MCF 10A (cell line): Measurements from ENCODE around the gene MTMR3. TPM values are rescaled to one million over a fixed set of nuclear protein-coding genes. Genes with fewer than 3 reads are reported as not detected.
A peak's percentile ranks its signal among the peaks of the same experiment; 100 is the strongest.

Source experiments
- BruUV-seq: library from RNA; stranded (reverse); fragments of 400-500 nt; replicated peaks from 2 replicates; lab custom pipeline; 2021; lab: Mats Ljungman, UMichigan
- CTCF ChIA-PET: fragments of 300-600 bp; sonication (Branson Sonifier 250); formaldehyde crosslinking; extraction: SDS; loops from one replicate; lab custom pipeline; 2021; ENCODE audit warnings: antibody characterized with exemption, inconsistent platforms; lab: Yijun Ruan, JAX
- POLR2A ChIA-PET: fragments of 300-600, 350-650 bp; sonication (Branson Sonifier 250); formaldehyde crosslinking; extraction: SDS; loops from one replicate; lab custom pipeline; 2020; ENCODE audit warnings: antibody characterized with exemption, inconsistent platforms; lab: Yijun Ruan, JAX
- DNase-seq: peaks from one replicate; pipeline ENCODE4 v3.0.0-alpha.2; 2018; ENCODE audit not compliant: unreplicated experiment
- H3K27ac Mint-ChIP-seq: one replicate; pipeline ENCODE4 v1.8.0; 2022; ENCODE audit warnings: mild to moderate bottlenecking, low read depth, mixed read lengths; ENCODE audit not compliant: unreplicated experiment
- H3K27me3 Mint-ChIP-seq: one replicate; pipeline ENCODE4 v1.8.0; 2022; ENCODE audit warnings: mixed read lengths; ENCODE audit not compliant: insufficient read depth, unreplicated experiment
- H3K36me3 Mint-ChIP-seq: one replicate; pipeline ENCODE4 v1.8.0; 2022; ENCODE audit warnings: mild to moderate bottlenecking, moderate library complexity, mixed read lengths; ENCODE audit not compliant: insufficient read depth, unreplicated experiment
- H3K4me1 Mint-ChIP-seq: one replicate; pipeline ENCODE4 v1.8.0; 2022; ENCODE audit warnings: mixed read lengths; ENCODE audit not compliant: insufficient read depth, unreplicated experiment
- H3K4me3 Mint-ChIP-seq: one replicate; pipeline ENCODE4 v1.8.0; 2022; ENCODE audit warnings: mild to moderate bottlenecking, moderate library complexity, mixed read lengths; ENCODE audit not compliant: unreplicated experiment
- H3K9me3 Mint-ChIP-seq: one replicate; pipeline ENCODE4 v1.8.0; 2022; ENCODE audit warnings: mixed read lengths; ENCODE audit not compliant: unreplicated experiment
- intact Hi-C: fragments of 100-400 bp; cut with micrococcal nuclease; formaldehyde crosslinking; loops from 2 replicates; pipeline ENCODE4 v1.14.1; 2022
- total RNA-seq: library from RNA; stranded (reverse); gene quantifications from 2 replicates; pipeline ENCODE4 v1.2.3, GENCODE V29; 2022
- TF ChIP-seq, protein P1 (sequence below): fragments of 200-600 bp; IDR thresholded peaks from one replicate; pipeline ENCODE4 v1.8.0; 2022; ENCODE audit warnings: antibody characterized with exemption, mild to moderate bottlenecking; ENCODE audit not compliant: unreplicated experiment

MTMR3 gene
- total RNA-seq, 1 experiment from 2014 or later = 34.4 TPM

DNA sequence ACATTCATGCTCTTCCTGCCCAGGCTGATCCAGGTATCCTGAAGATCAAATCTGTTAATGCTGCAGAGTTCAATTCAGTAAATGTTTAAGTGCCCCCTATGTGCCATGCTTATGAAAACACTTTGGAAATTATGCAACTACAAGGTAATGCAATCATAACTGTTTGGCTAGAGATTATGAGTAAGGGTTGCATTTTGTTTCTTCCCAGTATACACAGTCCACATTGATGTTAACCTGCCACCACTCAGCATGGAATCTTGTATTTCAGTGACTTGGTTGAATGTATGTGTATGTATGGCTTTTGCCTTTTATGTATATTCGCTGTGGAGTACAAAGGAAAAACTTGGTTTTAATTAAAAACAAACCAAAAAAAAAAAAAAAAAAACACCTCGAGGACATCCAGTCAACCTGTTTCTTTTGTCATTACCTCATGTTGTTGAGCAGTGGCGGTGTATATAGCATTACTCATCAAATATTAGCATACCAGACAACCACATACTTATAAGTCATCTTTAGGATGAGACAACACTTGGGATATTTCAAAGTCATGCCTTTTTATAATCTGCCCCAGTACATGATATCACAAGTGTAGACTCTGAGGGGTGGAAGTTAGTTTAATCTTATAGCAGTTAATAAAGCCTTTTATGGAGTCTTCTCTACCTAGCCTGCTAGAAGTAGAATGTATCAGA lies 111.2 kb downstream of the MTMR3 start:
- DNase-seq = peak; percentile 78
- H3K27me3 Mint-ChIP-seq = no peaks in the 10 kb centered on the region

DNA sequence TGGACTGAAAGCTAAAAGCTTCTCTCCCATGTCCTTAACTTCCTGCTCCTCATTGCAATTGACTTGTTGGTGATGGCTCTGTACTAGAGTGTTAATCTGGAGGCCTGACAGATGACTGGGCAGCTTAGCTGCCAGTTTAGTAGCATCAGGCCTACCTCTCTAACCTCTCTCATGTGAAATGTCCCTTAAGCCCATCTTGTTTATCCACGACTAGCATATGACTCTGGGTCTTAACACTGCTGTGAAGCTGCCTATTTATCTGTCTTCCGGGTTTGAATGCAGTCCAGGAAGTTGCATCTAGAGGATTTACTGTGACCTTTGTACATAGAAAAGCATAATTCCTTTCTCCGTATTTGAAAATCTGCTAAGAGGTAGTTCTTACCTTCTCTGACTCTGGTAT lies 112.0 kb downstream of the MTMR3 start:
- intact Hi-C loops = loop anchor here (1.0 kb wide), 3 partner anchors 112 to 174 kb away; partner anchors contain the start of genes ASCC2 and MTMR3
- no peaks in the 10 kb centered on the region for H3K27me3 Mint-ChIP-seq
- H3K4me1 Mint-ChIP-seq = peaks cover 31% of the 10 kb centered on the region
- no TSS peak for BruUV-seq
- H3K9me3 Mint-ChIP-seq = no peaks in the 10 kb centered on the region
- H3K36me3 Mint-ChIP-seq = peaks cover 26% of the 10 kb centered on the region
- TF ChIP-seq, protein P1, sequence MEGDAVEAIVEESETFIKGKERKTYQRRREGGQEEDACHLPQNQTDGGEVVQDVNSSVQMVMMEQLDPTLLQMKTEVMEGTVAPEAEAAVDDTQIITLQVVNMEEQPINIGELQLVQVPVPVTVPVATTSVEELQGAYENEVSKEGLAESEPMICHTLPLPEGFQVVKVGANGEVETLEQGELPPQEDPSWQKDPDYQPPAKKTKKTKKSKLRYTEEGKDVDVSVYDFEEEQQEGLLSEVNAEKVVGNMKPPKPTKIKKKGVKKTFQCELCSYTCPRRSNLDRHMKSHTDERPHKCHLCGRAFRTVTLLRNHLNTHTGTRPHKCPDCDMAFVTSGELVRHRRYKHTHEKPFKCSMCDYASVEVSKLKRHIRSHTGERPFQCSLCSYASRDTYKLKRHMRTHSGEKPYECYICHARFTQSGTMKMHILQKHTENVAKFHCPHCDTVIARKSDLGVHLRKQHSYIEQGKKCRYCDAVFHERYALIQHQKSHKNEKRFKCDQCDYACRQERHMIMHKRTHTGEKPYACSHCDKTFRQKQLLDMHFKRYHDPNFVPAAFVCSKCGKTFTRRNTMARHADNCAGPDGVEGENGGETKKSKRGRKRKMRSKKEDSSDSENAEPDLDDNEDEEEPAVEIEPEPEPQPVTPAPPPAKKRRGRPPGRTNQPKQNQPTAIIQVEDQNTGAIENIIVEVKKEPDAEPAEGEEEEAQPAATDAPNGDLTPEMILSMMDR = no peak
- H3K27ac Mint-ChIP-seq = peak overlapping the region; percentile 86
- CTCF ChIA-PET = interaction anchor here (0.6 to 3.3 kb wide), 5 partner anchors 11 to 369 kb away, joined by 3 to 34 read pairs (median 4); no protein-coding TSS in a partner anchor
- H3K4me3 Mint-ChIP-seq = peak overlapping the region; percentile 7
- no peak for DNase-seq
- POLR2A ChIA-PET = interaction anchor here (1.1 to 2.0 kb wide), 6 partner anchors 10 to 359 kb away, joined by 3 to 7 read pairs (median 6); partner anchors contain the start of genes ASCC2 and MTMR3

More for the DNA sequence above, 111.2 kb downstream of the MTMR3 start:
- ChIA-PET CTCF (interaction anchor here (0.6 to 3.3 kb wide), 3 partner anchors 11 to 368 kb away, joined by 3 to 34 read pairs (median 6); no protein-coding TSS in a partner anchor), POLR2A (interaction anchor here (1.3 to 2.0 kb wide), 4 partner anchors 111 to 221 kb away, joined by 3 to 7 read pairs (median 6); partner anchors contain the start of genes ASCC2 and MTMR3)
- peaks cover 32% of the 10 kb centered on the region for H3K36me3 Mint-ChIP-seq
- H3K27ac Mint-ChIP-seq = peak overlapping the region; percentile 86
- H3K9me3 Mint-ChIP-seq = no peaks in the 10 kb centered on the region
- TF ChIP-seq, protein P1 = peak; percentile 34
- H3K4me3 Mint-ChIP-seq = no peak overlapping the region
- H3K4me1 Mint-ChIP-seq = peaks cover 31% of the 10 kb centered on the region
- intact Hi-C loops = loop anchor here (1.0 kb wide), 3 partner anchors 111 to 173 kb away; partner anchors contain the start of genes ASCC2 and MTMR3
- BruUV-seq = no TSS peak

DNA sequence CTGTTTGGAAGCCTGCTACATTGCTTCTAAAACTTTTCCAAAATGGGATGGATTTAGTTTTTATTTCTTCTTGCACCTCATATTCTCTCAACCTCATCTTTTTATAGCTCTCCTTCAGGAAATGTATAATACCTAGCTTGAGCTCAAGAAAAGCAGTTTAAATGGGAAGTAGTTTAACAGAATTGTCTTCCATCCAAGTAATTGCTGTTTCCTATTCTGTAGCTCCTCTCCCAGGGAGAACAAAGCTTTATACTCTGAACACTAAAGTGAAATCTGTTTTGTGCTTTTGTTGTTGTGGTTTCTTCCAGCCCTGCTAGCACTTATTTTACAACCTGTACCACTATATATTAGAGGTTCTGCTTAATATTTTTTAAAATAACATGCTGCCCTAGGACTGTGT lies 114.1 kb downstream of the MTMR3 start:
- TF ChIP-seq, protein P1 = no peak
- CTCF ChIA-PET = interaction anchor here (0.5 to 3.3 kb wide), 7 partner anchors 8 to 332 kb away, joined by 3 to 34 read pairs (median 4); no protein-coding TSS in a partner anchor
- Mint-ChIP-seq H3K9me3 (no peaks in the 10 kb centered on the region), H3K27me3 (no peaks in the 10 kb centered on the region), H3K4me3 (no peak overlapping the region), H3K36me3 (peaks cover 23% of the 10 kb centered on the region), H3K4me1 (peaks cover 31% of the 10 kb centered on the region), H3K27ac (no peak overlapping the region)
- POLR2A ChIA-PET = interaction anchor here (0.6 to 0.7 kb wide), 3 partner anchors 65 to 427 kb away, joined by 3 to 4 read pairs (median 3); no protein-coding TSS in a partner anchor
- intact Hi-C loops = no loop called here
- DNase-seq = no peak
- no TSS peak for BruUV-seq

DNA sequence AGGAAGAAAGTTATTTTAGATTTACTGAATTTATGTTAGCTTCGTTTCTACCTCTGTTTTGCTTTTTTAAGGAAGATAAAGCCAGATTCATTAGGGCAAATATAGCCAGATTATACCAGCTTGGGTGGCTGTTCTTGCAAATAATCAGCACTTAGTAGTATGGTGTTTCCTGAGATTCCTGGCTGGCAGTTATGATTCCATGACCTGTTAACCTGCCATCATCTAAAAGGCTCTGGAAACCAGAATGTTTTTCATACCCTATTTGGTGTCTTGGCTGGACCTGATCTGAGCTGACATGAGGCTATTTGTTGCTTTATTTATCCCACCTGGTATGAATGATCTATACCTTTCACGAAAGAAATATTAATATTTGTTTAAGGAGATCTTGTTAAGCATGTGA lies 114.5 kb downstream of the MTMR3 start:
- Mint-ChIP-seq H3K27ac (no peak overlapping the region), H3K27me3 (no peaks in the 10 kb centered on the region), H3K4me1 (peaks cover 28% of the 10 kb centered on the region), H3K9me3 (no peaks in the 10 kb centered on the region), H3K36me3 (peaks cover 23% of the 10 kb centered on the region), H3K4me3 (no peak overlapping the region)
- intact Hi-C loops = no loop called here
- ChIA-PET CTCF (interaction anchor here (0.5 to 3.3 kb wide), 5 partner anchors 8 to 308 kb away, joined by 3 to 34 read pairs (median 3); no protein-coding TSS in a partner anchor), POLR2A (interaction anchor here (0.6 to 0.9 kb wide), 4 partner anchors 66 to 427 kb away, joined by 3 to 4 read pairs (median 3); no protein-coding TSS in a partner anchor)
- DNase-seq = no peak
- TF ChIP-seq, protein P1 = no peak
- no TSS peak for BruUV-seq
